ENCODE measurements around the gene SLC52A3.
A peak's percentile ranks its signal among the peaks of the same experiment; 100 is the strongest.
"Not testable (repeated sequence)": the region's sequence is repeated elsewhere in the genome, so short reads cannot be mapped to it uniquely, and the experiment has no call there.

SLC52A3 gene

DNA sequence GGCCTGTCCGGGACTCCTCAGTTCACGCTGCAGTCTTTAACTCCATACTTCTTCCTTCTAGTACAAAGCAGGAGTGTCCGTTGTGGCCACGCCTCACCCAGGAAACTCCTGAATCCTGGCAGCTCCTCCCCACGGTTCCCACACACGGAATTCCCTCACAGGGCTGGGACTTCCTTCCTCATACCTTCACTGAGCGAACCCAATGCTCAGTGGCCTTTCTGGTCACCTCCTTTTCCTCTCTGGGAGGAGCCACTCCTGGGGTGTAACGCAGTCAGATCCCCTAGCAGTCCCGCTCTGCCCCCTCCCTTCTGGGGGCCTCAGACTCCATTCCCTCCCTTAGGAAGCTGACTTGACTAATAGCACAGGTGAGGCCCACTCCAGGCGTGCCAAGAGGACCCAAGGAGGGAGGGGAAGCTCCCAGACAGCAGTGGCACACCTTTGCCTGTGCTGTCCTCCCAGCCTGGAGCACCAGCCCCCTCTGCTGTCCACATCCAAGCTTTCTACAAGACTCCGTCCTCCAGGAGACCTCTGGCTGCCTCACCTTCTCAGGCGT lies at the start of gene SLC52A3:
Gene SLC52A3 (minus strand): TSS at position 75 of the 553 bp plus-strand sequence. CDS start 2,726 bp downstream, outside the sequence.
- no peak for DNase-seq (ENCODE audit: low read depth)

DNA sequence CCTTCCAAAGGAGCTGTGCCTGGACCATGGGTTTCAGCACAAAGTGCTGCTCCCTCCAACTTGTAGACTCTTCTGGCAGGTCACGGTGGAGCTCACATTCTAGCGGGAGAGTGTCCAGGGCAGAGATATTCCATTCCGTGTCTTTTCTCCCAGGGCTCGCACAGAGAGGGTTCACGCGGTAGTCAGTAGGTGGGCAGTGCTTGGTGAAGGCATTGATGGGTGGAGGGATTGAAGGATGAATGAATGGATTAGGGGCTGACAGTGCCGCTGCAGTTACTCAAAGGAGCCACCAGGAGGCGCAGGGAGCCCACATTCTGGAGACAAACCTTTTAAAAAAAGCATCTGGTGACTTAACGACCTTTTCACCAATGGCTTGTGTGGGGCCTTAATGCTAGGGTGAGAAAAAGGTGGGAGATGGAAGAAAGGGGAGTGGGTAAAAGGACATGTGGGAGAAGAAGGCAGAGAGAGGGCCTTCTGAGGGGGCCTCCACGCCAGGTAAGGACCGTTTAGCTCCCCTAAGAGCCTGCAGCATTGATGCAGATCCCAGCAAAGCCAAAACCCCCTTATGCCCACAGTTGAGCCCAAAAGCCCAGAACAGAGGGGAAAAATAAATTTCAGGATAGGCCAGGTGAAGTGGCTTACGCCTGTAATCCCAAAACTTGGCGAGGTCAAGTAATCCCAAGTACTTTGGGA lies 47.8 kb upstream of the SLC52A3 start:
- peak; percentile 41 for DNase-seq (ENCODE audit: low read depth)

DNA sequence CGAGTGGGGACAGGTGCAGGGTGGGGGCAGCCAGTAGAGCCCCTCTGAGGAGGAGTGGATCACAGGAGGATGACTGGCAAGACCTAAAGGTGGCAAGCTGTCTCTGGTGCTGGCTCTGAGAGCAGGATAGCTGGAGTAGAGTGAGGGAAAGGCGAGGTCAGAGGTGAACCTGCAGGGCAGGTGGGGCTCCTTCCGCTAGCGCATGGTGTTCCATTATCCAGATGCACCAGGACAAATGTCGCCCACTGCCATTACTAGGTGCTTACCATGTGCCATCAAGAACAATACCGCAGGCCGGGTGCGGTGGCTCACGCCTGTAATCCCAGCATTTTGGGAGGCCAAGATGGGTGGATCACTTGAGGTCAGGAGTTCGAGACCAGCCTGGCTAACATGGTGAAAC lies 46.9 kb upstream of the SLC52A3 start:
- no peak for DNase-seq (ENCODE audit: low read depth)

DNA sequence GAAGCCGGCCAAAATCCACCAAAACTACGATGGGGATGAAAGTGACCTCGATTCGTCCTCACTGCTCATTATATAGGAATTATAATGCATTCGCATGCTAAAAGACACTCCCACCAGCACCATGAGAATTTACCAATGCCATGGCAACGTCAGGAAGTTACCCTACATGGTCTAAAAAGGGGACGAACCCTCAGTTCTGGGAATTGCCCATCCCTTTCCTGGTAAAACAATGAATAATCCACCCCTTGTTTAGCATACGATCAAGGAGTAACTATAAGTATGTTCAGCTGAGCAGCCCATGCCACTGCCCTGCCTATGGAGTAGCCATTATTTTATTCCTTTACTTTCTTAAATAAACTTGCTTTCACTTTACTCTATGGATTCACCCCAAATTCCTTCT lies 45.1 kb upstream of the SLC52A3 start:
- DNase-seq (ENCODE audit: low read depth), result no peak

GRCh38 chr20:812435-812814 lies 44.1 kb upstream of the SLC52A3 start:
- not testable (repeated sequence) for DNase-seq (ENCODE audit: low read depth)

DNA sequence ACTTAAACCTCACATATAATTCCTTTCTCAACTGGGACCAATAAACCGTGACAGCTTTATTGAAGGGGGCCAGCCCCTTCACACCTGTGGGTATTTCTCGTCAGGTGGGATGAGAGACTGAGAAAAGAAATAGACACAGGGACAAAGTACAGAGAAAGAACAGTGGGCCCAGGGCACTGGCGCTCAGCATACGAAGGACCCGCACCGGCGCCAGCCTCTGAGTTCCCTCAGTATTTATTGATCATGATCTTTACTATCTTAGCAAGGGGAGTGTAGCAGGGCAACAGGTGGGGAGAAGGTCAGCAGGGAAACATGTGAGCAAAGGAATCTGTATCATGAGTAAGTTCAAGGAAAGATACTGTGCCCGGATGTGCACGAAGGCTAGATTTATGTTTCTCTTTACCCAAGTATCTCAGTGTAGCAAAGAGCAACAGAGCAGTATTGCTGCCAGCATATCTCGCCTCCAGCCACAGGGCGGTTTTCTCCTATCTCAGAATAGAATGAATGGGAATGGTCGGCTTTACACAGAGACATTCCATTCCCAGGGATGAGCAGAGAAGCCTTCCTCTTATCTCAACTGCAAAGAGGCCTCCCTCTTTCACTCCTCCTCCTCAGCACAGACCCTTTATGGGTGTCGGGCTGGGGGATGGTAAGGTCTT lies 43.6 kb upstream of the SLC52A3 start:
- DNase-seq (ENCODE audit: low read depth), result not testable (repeated sequence)

DNA sequence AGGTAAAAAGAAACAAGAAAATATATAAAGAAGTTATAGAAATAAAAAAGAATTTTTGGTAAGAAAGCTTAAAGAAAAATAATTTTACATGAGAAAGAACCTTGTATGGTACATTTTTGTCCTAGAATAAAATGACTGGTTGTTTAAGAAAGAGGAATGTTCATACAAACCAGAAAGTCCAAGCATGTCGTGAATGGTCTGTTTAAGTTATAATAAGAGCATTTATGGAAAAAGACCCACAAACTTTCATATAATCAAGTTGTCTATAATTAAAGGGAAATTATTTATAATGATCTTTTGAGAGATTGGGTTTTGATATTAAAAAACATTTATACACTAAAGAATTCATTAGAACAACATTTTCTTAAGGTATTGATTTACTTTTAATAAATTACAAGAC lies 37.4 kb upstream of the SLC52A3 start:
- no peak for DNase-seq (ENCODE audit: low read depth)

GRCh38 chr20:801678-802077 lies 33.4 kb upstream of the SLC52A3 start:
- no peak for DNase-seq (ENCODE audit: low read depth)

DNA sequence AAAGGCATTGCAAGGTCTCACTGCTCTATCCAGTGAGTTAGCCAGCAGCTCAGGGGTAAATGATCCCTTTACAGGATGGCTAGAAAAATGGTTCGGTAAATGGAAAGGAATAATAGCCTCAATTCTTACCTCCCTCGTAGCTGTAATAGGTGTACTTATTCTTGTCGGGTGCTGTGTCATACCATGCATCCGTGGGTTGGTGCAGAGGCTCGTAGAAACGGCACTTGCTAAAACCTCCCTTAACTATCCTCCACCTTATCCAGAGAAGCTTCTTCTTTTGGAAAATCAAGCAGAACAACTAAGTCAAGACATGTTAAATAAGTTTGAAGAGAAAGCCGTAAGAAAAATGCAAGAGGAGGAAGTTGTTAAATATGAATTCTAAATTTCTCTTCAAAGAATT lies 31.7 kb upstream of the SLC52A3 start:
- not testable (repeated sequence) for DNase-seq (ENCODE audit: low read depth)

DNA sequence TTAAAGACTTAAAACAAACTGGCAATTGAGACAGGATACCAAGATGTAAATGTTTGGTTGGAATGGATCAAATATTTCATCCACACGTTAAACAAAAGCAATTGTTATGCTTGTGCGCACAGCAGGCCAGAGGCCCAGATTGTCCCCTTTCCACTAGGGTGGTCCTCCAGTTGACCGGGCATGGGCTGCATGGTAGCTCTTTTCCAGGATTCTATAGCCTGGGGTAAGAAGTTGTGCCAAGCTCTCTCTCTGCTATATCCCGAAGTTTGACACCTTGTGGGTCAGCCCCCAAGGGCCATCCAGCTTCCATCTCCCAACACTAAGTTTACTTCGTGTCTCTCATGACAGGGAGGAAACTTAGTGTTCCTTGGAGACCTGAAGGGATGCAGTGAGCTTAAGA lies 30.4 kb upstream of the SLC52A3 start:
- DNase-seq (ENCODE audit: low read depth), result not testable (repeated sequence)

GRCh38 chr20:796921-797320 lies 28.6 kb upstream of the SLC52A3 start:
- DNase-seq (ENCODE audit: low read depth), result no peak

DNA sequence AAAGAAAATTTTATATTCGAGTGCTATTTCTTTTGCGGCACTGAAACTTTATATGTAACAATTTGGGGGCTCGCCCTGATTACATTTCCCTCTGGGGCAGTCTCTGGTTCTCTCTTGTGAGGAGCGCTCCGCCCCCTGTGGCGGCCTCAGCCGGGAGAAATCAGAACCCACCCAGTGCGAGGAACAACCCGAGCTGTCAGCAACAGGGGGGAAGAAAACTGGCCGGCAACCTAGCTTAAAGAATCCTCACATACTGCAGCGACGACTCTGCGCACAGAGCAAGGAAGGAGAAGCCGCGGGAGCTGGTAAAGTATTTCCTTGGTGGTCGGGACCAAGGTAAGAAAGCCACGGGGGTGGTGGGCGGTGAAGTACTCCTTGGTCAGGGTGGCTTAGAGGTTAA lies 23.9 kb upstream of the SLC52A3 start:
- DNase-seq (ENCODE audit: low read depth), result no peak

GRCh38 chr20:791056-791455 lies 22.8 kb upstream of the SLC52A3 start:
- no peak for DNase-seq (ENCODE audit: low read depth)

- DNase-seq (ENCODE audit: low read depth), result no peak
These were observed 19.5 kb upstream of the SLC52A3 start for GRCh38 chr20:787825-788224.

DNA sequence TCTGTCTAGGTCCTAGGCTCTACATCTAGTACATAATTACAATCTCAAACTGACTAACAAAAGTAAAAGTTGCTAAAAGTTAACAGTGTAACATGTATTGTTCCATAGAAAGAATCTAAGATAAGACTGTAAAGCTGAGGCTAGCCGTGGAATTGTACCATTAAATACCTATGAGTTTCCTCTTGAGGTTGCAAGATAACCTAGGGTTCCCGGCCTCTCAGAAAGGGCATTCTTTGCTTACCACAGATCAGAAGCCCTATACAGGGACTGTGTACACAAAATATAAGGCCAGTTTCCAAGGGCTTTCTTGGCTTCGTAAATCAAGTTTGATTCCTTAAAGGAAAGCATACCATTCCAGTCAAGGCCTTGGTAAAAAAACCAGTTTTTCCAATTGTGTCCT lies 11.5 kb upstream of the SLC52A3 start:
- DNase-seq (ENCODE audit: low read depth), result no peak

GRCh38 chr20:776165-776564 lies 7.9 kb upstream of the SLC52A3 start:
- no peak for DNase-seq (ENCODE audit: low read depth)

GRCh38 chr20:775679-776135 lies 7.4 kb upstream of the SLC52A3 start:
- DNase-seq (ENCODE audit: low read depth), result no peak

- DNase-seq (ENCODE audit: low read depth), result no peak
These were observed 6.4 kb upstream of the SLC52A3 start for GRCh38 chr20:774660-775057.

DNA sequence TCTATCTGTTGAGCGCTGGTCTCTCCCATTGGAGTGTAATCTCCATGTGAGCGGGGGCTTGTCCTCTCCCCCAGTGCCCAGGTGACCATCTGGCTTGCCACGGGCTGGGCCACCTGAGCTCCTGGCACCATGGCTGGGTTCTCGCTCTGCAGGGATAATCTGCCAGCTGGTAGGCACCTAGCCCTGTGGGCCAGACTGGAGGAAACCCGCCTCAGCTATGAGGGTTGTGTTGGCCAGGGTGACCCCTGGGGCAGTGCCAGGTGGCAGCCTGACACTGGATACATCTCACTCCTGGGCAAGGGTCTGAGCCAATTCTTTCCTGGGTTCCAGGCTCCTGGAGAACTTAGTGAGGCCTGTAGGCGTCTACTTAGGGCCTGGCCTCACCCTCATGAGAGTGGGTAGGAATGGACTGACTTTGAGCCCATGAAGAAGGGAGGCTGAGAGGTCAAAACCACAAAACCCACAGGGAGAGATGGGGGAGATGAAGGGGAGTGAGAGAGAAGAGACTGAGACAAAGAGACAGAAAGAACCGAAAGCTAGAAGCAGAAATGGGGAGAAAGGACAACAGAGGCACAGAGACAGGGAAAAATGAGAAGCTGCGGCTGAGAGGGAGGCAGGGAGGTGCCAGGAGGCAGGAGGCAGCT lies 5.8 kb upstream of the SLC52A3 start:
- DNase-seq (ENCODE audit: low read depth), result no peak

- DNase-seq (ENCODE audit: low read depth), result no peak
These were observed 4.5 kb upstream of the SLC52A3 start for GRCh38 chr20:772806-773205.

DNA sequence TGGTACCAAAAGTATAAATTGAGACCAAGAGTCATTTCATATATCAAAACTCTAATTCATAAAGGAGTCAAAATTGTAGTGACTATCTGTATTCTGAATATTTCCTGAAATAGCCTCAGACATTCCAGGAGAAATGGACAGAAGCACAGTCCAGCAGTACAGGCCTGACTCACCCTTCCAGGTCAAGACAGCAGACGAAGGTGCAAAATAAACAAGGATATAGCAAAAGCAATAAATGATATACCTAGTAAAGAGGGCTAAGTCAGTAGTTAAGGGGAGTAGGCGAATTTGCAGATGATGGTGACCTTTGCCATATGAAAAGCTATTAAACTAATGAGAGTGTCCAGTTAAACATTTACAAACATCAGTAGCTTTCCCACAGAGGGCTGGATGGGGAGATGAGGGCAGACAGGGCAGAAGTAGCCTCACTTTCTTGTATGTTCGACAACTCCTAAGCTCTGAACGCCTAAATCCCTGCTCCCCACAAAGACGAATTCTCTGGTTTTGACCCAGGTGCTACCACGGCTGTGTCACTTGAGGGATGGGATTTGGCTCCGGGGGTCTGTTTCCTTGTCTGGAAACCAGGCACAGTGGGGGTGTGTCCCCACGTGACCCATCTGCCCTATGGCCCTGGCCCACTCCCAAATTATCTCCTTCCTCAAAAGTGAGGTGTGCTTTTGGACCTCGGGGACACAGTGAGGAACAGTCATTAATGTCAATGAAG lies 3.6 kb upstream of the SLC52A3 start:
- DNase-seq (ENCODE audit: low read depth), result no peak

DNA sequence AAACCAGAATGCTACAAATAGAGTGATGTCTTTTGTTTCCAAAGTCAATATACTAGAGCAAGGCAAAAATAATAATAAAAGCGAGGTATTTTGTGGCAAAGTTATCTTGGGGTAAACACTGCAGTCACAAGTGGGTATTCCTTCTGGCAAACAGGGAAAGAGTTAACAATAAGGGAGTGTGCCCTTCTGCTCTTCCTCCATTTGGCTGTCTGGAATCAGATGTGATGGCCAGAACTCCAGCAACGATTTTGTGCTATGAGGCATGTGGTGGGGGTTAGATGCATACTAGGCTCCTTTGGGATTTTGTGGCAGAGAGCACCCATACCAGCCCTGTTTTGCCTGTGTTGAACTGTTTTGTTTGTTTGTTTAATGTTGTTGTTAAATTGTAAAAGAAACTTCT lies 2.4 kb upstream of the SLC52A3 start:
- no peak for DNase-seq (ENCODE audit: low read depth)

All from activated gamma-delta T cell treated with anti-CD3 and anti-CD28 coated beads, Interleukin-2, amount 50 U/mL, for 16 hours (primary cell).